Mammary epithelial cell (primary cell): ENCODE data around the gene ATP6V1G2.

Experiments
- CTCF ChIP-seq, 2 donors: IDR thresholded peaks in 1 of 2; conservative IDR thresholded peaks in 1 of 2; 2 replicates each; pipeline ENCODE4 v1.5.1; 2011 to 2012; ENCODE audit warnings: inconsistent platforms in 2 of 2, low read length in 2 of 2, mild to moderate bottlenecking in 2 of 2, control low read depth in 1 of 2, low read depth in 1 of 2; ENCODE audit not compliant: insufficient read depth in 1 of 2; ENCODE audit errors: extremely low read depth in 1 of 2
- EZH2 ChIP-seq: IDR thresholded peaks from 2 replicates; pipeline ENCODE4 v1.6.1; 2012; ENCODE audit warnings: low read length, inconsistent platforms, borderline replicate concordance

GRCh38 chr6:31558631-31559500, 12.5 kb upstream of the ATP6V1G2 start:
- TF ChIP-seq EZH2: no peak
- no peak for TF ChIP-seq CTCF (conservative IDR thresholded peaks at IDR 0.05 in 1 of 2, IDR thresholded peaks at IDR 0.05 in 1 of 2; ENCODE audit: extremely low read depth in 1 of 2, insufficient read depth in 1 of 2, low read depth in 1 of 2, low read length in 2 of 2)
